Naive thymus-derived CD8-positive, alpha-beta T cell (primary cell): ENCODE measurements around the gene HNF4A. TPM values are rescaled to one million over a fixed set of nuclear protein-coding genes. Genes with fewer than 3 reads are reported as not detected.

Experiments used
- ATAC-seq, 2 donors: fragments of 150-1000 bp; cut with Tn5 transposase in 1 of 2; sonication (Bioruptor Pico), chemical (Tn5 transposase) in 1 of 2; 1 replicate in 1 of 2; 2 replicates in 1 of 2; pipeline ENCODE4 v1.10.0; 2021; ENCODE audit warnings: mild to moderate bottlenecking in 2 of 2, moderate library complexity in 2 of 2
- POLR2A ChIA-PET: fragments of 350-600 bp; sonication (Branson Sonifier 250); formaldehyde crosslinking; loops from one replicate; lab custom pipeline; 2021; ENCODE audit warnings: antibody characterized with exemption; lab: Charles Lee
- DNase-seq, 10 donors: peaks; one replicate each; pipeline versions ENCODE4 v3.0.0 to v3.0.0-alpha.2; 2020 to 2022
- H3K27ac Mint-ChIP-seq, 10 donors: one replicate each; pipeline ENCODE4 v1.8.0; 2020 to 2022; ENCODE audit warnings: mild to moderate bottlenecking in 10 of 10, mixed read lengths in 10 of 10, moderate library complexity in 4 of 10, inconsistent platforms in 1 of 10
- H3K27me3 Mint-ChIP-seq, 5 donors: one replicate each; pipeline ENCODE4 v1.8.0; 2021 to 2022; ENCODE audit warnings: mixed read lengths in 5 of 5
- H3K36me3 Mint-ChIP-seq, 3 donors: one replicate each; pipeline ENCODE4 v1.8.0; 2020 to 2022; ENCODE audit warnings: mixed read lengths in 3 of 3, mild to moderate bottlenecking in 2 of 3, inconsistent platforms in 1 of 3
- H3K4me1 Mint-ChIP-seq, 4 donors: one replicate each; pipeline ENCODE4 v1.8.0; 2021 to 2022; ENCODE audit warnings: mixed read lengths in 4 of 4
- H3K4me3 Mint-ChIP-seq, 10 donors: one replicate each; pipeline ENCODE4 v1.8.0; 2020 to 2022; ENCODE audit warnings: mild to moderate bottlenecking in 10 of 10, mixed read lengths in 10 of 10, moderate library complexity in 6 of 10, inconsistent platforms in 1 of 10
- H3K9me3 Mint-ChIP-seq, 9 donors: one replicate each; pipeline ENCODE4 v1.8.0; 2020 to 2022; ENCODE audit warnings: mixed read lengths in 9 of 9, mild to moderate bottlenecking in 3 of 9, inconsistent platforms in 1 of 9, moderate library complexity in 1 of 9
- polyA plus RNA-seq, 3 donors: library from polyadenylated mRNA; unstranded; fragments of 300-500 nt; fragmentation: Illumina TruSeq; gene quantifications; one replicate each; pipeline ENCODE4 v1.2.3, GENCODE V29; 2021
- total RNA-seq, 8 experiments: library from RNA in 2 of 8; stranded (reverse) in 2 of 8; gene quantifications; one replicate each; pipeline ENCODE4 v1.2.3 and lab custom pipeline; 2021 to 2026

Gene HNF4A
- total and polyA plus RNA-seq, 5 experiments from 2014 or later: not detected

- DNase-seq (no peak), ATAC-seq (no peak)
- no peaks in the 10 kb centered on the region for H3K9me3 Mint-ChIP-seq
- POLR2A ChIA-PET: no interaction called here
- no peak overlapping the region for H3K4me3 Mint-ChIP-seq
- no peak overlapping the region for H3K27ac Mint-ChIP-seq
- no peaks in the 10 kb centered on the region for H3K4me1 Mint-ChIP-seq
- no peaks in the 10 kb centered on the region for H3K36me3 Mint-ChIP-seq
- H3K27me3 Mint-ChIP-seq: no peaks in the 10 kb centered on the region
These were observed 99.6 kb downstream of the HNF4A start for GRCh38 chr20:44455126-44455525.

GRCh38 chr20:44456611-44457010, 101.1 kb downstream of the HNF4A start:
- POLR2A ChIA-PET: no interaction called here
- no peak overlapping the region for H3K4me3 Mint-ChIP-seq
- ATAC-seq (no peak), DNase-seq (no peak)
- H3K4me1 Mint-ChIP-seq: peaks cover 0 to 2% (median 0%) of the 10 kb centered on the region in 4 donors
- H3K9me3 Mint-ChIP-seq: no peaks in the 10 kb centered on the region
- peak overlapping the region in 1 of 10 donors; percentile 90 for H3K27ac Mint-ChIP-seq
- H3K36me3 Mint-ChIP-seq: no peaks in the 10 kb centered on the region
- no peaks in the 10 kb centered on the region for H3K27me3 Mint-ChIP-seq

GRCh38 chr20:44457016-44457415, 101.5 kb downstream of the HNF4A start:
- POLR2A ChIA-PET: no interaction called here
- peaks cover 0 to 2% (median 0%) of the 10 kb centered on the region in 4 donors for H3K4me1 Mint-ChIP-seq
- H3K27me3 Mint-ChIP-seq: no peaks in the 10 kb centered on the region
- no peak for ATAC-seq
- no peak overlapping the region for H3K4me3 Mint-ChIP-seq
- no peaks in the 10 kb centered on the region for H3K9me3 Mint-ChIP-seq
- H3K36me3 Mint-ChIP-seq: no peaks in the 10 kb centered on the region
- no peak overlapping the region for H3K27ac Mint-ChIP-seq
- no peak for DNase-seq

GRCh38 chr20:44459271-44459670, 103.8 kb downstream of the HNF4A start:
- DNase-seq (no peak), ATAC-seq (no peak)
- Mint-ChIP-seq H3K9me3 (no peaks in the 10 kb centered on the region), H3K4me1 (peaks cover 0 to 2% (median 0%) of the 10 kb centered on the region in 4 donors), H3K4me3 (no peak overlapping the region), H3K27me3 (no peaks in the 10 kb centered on the region), H3K36me3 (no peaks in the 10 kb centered on the region), H3K27ac (peak overlapping the region in 2 of 10 donors; percentile 2 to 34)
- POLR2A ChIA-PET: no interaction called here

GRCh38 chr20:44460795-44461141, 105.3 kb downstream of the HNF4A start:
- Mint-ChIP-seq H3K9me3 (no peaks in the 10 kb centered on the region), H3K4me1 (peaks cover 0 to 2% (median 0%) of the 10 kb centered on the region in 4 donors), H3K4me3 (no peak overlapping the region), H3K27ac (no peak overlapping the region), H3K27me3 (no peaks in the 10 kb centered on the region), H3K36me3 (no peaks in the 10 kb centered on the region)
- DNase-seq: peak in 4 of 10 donors; percentile 5 to 30 (median 18)
- no peak for ATAC-seq
- POLR2A ChIA-PET: no interaction called here

GRCh38 chr20:44461142-44461802, 105.8 kb downstream of the HNF4A start:
- DNase-seq: no peak
- H3K9me3 Mint-ChIP-seq: no peaks in the 10 kb centered on the region

GRCh38 chr20:44461803-44462174, 106.3 kb downstream of the HNF4A start:
- no peaks in the 10 kb centered on the region for H3K9me3 Mint-ChIP-seq
- H3K4me1 Mint-ChIP-seq: peaks cover 0 to 2% (median 0%) of the 10 kb centered on the region in 4 donors
- H3K27ac Mint-ChIP-seq: no peak overlapping the region
- DNase-seq (no peak), ATAC-seq (no peak)
- no peak overlapping the region for H3K4me3 Mint-ChIP-seq
- H3K36me3 Mint-ChIP-seq: no peaks in the 10 kb centered on the region
- POLR2A ChIA-PET: interaction anchor here (1.1 kb wide), 1 partner anchor 13 kb away, joined by 4 read pairs; no protein-coding TSS in a partner anchor
- H3K27me3 Mint-ChIP-seq: no peaks in the 10 kb centered on the region

More at GRCh38 chr20:44461142-44461802, 105.8 kb downstream of the HNF4A start:
- Mint-ChIP-seq H3K27ac (no peak overlapping the region), H3K4me3 (no peak overlapping the region), H3K36me3 (no peaks in the 10 kb centered on the region), H3K27me3 (no peaks in the 10 kb centered on the region), H3K4me1 (peaks cover 0 to 2% (median 0%) of the 10 kb centered on the region in 4 donors)
- POLR2A ChIA-PET: interaction anchor here (1.1 kb wide), 1 partner anchor 14 kb away, joined by 4 read pairs; no protein-coding TSS in a partner anchor
- ATAC-seq: no peak

GRCh38 chr20:44463466-44463865, 108.0 kb downstream of the HNF4A start:
- H3K36me3 Mint-ChIP-seq: no peaks in the 10 kb centered on the region
- no peaks in the 10 kb centered on the region for H3K27me3 Mint-ChIP-seq
- no peaks in the 10 kb centered on the region for H3K9me3 Mint-ChIP-seq
- H3K4me3 Mint-ChIP-seq: no peak overlapping the region
- no peak overlapping the region for H3K27ac Mint-ChIP-seq
- ATAC-seq: no peak
- H3K4me1 Mint-ChIP-seq: peaks cover 0 to 2% (median 0%) of the 10 kb centered on the region in 4 donors
- DNase-seq: no peak
- POLR2A ChIA-PET: no interaction called here

- Mint-ChIP-seq H3K4me3 (no peak overlapping the region), H3K27ac (no peak overlapping the region), H3K27me3 (peaks cover 0 to 2% (median 0%) of the 10 kb centered on the region in 5 donors), H3K4me1 (peaks cover 0 to 2% (median 0%) of the 10 kb centered on the region in 4 donors), H3K9me3 (no peaks in the 10 kb centered on the region), H3K36me3 (no peaks in the 10 kb centered on the region)
- DNase-seq (no peak), ATAC-seq (no peak)
- POLR2A ChIA-PET: no interaction called here
These were observed 109.0 kb downstream of the HNF4A start for GRCh38 chr20:44464514-44464913.

- DNase-seq (no peak), ATAC-seq (no peak)
- POLR2A ChIA-PET: no interaction called here
- H3K27me3 Mint-ChIP-seq: peaks cover 0 to 2% (median 0%) of the 10 kb centered on the region in 5 donors
- peaks cover 0 to 2% (median 0%) of the 10 kb centered on the region in 4 donors for H3K4me1 Mint-ChIP-seq
- H3K36me3 Mint-ChIP-seq: no peaks in the 10 kb centered on the region
- H3K9me3 Mint-ChIP-seq: no peaks in the 10 kb centered on the region
- no peak overlapping the region for H3K4me3 Mint-ChIP-seq
- H3K27ac Mint-ChIP-seq: peak overlapping the region in 1 of 10 donors; percentile 9
These were observed 109.6 kb downstream of the HNF4A start for GRCh38 chr20:44465001-44465560.

GRCh38 chr20:44467289-44467883, 111.9 kb downstream of the HNF4A start:
- no peaks in the 10 kb centered on the region for H3K36me3 Mint-ChIP-seq
- peaks cover 0 to 2% (median 0%) of the 10 kb centered on the region in 5 donors for H3K27me3 Mint-ChIP-seq
- no peaks in the 10 kb centered on the region for H3K9me3 Mint-ChIP-seq
- no peak overlapping the region for H3K27ac Mint-ChIP-seq
- H3K4me1 Mint-ChIP-seq: no peaks in the 10 kb centered on the region
- H3K4me3 Mint-ChIP-seq: no peak overlapping the region
- no peak for ATAC-seq
- POLR2A ChIA-PET: no interaction called here
- DNase-seq: no peak

GRCh38 chr20:44468044-44468782, 112.7 kb downstream of the HNF4A start:
- DNase-seq (no peak), ATAC-seq (no peak)
- Mint-ChIP-seq H3K27ac (no peak overlapping the region), H3K4me3 (no peak overlapping the region), H3K4me1 (no peaks in the 10 kb centered on the region), H3K27me3 (peaks cover 0 to 2% (median 0%) of the 10 kb centered on the region in 5 donors), H3K36me3 (no peaks in the 10 kb centered on the region), H3K9me3 (no peaks in the 10 kb centered on the region)
- POLR2A ChIA-PET: no interaction called here

- POLR2A ChIA-PET: no interaction called here
- Mint-ChIP-seq H3K4me3 (no peak overlapping the region), H3K27ac (no peak overlapping the region), H3K4me1 (peaks cover 3 to 6% (median 5%) of the 10 kb centered on the region in 4 donors), H3K36me3 (no peaks in the 10 kb centered on the region), H3K27me3 (peaks cover 0 to 2% (median 0%) of the 10 kb centered on the region in 5 donors), H3K9me3 (no peaks in the 10 kb centered on the region)
- DNase-seq (no peak), ATAC-seq (no peak)
These were observed 114.8 kb downstream of the HNF4A start for GRCh38 chr20:44470327-44470726.
